Renal cortex interstitium (tissue), 3 donors: ENCODE data around the gene MROH9. TPM values are rescaled to one million over a fixed set of nuclear protein-coding genes. Genes with fewer than 3 reads are reported as not detected.

ENCODE experiments used
- polyA plus RNA-seq, 3 donors: library from polyadenylated mRNA; unstranded; fragments of 120-200 nt; gene quantifications; one replicate each; pipeline ENCODE4 v1.2.1, GENCODE V29; 2013; ENCODE audit not compliant: insufficient read length in 3 of 3

The MROH9 gene
- polyA plus RNA-seq, 3 donors, result not detected

Other genes starting within 250 kb of the MROH9 start
- under 1 TPM; 0.12 to 0.17 (median 0.12) TPM for gene FMO3, start 155.4 kb downstream of the MROH9 start, polyA plus RNA-seq
- 1 to 10 TPM in 2 of 3 donors, under 1 TPM in 1; 0.46 to 2.8 (median 1.4) TPM for gene FMO2, start 249.8 kb downstream of the MROH9 start, polyA plus RNA-seq